ENCODE measurements around the gene SF3B1.

SF3B1 gene

GRCh38 chr2:197368412-197368811, 66.4 kb downstream of the SF3B1 start:
- Histone ChIP-seq H3K79me2 (ENCODE audit: low read length) (no peaks in the 10 kb centered on the region), H3K4me1 (ENCODE audit: low read length) (no peaks in the 10 kb centered on the region), H4K20me1 (ENCODE audit: insufficient read depth, low read length) (no peaks in the 10 kb centered on the region), H3K4me3 (ENCODE audit: low read length) (no peak overlapping the region), H3K36me3 (replicated peaks; ENCODE audit: insufficient read depth, low read length) (no peaks in the 10 kb centered on the region), H3K27ac (ENCODE audit: low read length) (no peak overlapping the region), H3K4me2 (ENCODE audit: low read depth, low read length) (no peak overlapping the region), H2AFZ (ENCODE audit: low read length) (no peak overlapping the region), H3F3A (ENCODE audit: insufficient read depth, low read length) (no peaks in the 10 kb centered on the region), H3K9me3 (replicated peaks; ENCODE audit: insufficient read depth, low read length) (no peaks in the 10 kb centered on the region), H3K27me3 (replicated peaks; ENCODE audit: insufficient read depth, low read length) (no peaks in the 10 kb centered on the region), H3K9ac (ENCODE audit: low read length) (no peak overlapping the region), H3K9me2 (replicated peaks; ENCODE audit: insufficient read depth, low read length) (no peaks in the 10 kb centered on the region)
- TF ChIP-seq EZH2phosphoT487 (IDR thresholded peaks at IDR 0.05; ENCODE audit: low read length): no peak
- TF ChIP-seq, protein P1, sequence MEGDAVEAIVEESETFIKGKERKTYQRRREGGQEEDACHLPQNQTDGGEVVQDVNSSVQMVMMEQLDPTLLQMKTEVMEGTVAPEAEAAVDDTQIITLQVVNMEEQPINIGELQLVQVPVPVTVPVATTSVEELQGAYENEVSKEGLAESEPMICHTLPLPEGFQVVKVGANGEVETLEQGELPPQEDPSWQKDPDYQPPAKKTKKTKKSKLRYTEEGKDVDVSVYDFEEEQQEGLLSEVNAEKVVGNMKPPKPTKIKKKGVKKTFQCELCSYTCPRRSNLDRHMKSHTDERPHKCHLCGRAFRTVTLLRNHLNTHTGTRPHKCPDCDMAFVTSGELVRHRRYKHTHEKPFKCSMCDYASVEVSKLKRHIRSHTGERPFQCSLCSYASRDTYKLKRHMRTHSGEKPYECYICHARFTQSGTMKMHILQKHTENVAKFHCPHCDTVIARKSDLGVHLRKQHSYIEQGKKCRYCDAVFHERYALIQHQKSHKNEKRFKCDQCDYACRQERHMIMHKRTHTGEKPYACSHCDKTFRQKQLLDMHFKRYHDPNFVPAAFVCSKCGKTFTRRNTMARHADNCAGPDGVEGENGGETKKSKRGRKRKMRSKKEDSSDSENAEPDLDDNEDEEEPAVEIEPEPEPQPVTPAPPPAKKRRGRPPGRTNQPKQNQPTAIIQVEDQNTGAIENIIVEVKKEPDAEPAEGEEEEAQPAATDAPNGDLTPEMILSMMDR (IDR thresholded peaks at IDR 0.05; ENCODE audit: low read length): no peak
- TF ChIP-seq EZH2 (optimal IDR thresholded peaks at IDR 0.05; ENCODE audit: low read depth, low read length): no peak
- DNase-seq: no peak

GRCh38 chr2:197363998-197364397, 70.8 kb downstream of the SF3B1 start:
- Histone ChIP-seq H2AFZ (ENCODE audit: low read length) (no peak overlapping the region), H3K4me2 (ENCODE audit: low read depth, low read length) (no peak overlapping the region), H3K9me2 (replicated peaks; ENCODE audit: insufficient read depth, low read length) (no peaks in the 10 kb centered on the region)

GRCh38 chr2:197360744-197361156, 74.1 kb downstream of the SF3B1 start:
- Histone ChIP-seq H3K27me3 (replicated peaks; ENCODE audit: insufficient read depth, low read length) (no peaks in the 10 kb centered on the region), H3K9ac (ENCODE audit: low read length) (no peak overlapping the region), H2AFZ (ENCODE audit: low read length) (no peak overlapping the region), H3K9me3 (replicated peaks; ENCODE audit: insufficient read depth, low read length) (no peaks in the 10 kb centered on the region), H3K4me3 (ENCODE audit: low read length) (no peak overlapping the region), H3K4me1 (ENCODE audit: low read length) (no peaks in the 10 kb centered on the region), H3K27ac (ENCODE audit: low read length) (no peak overlapping the region), H3F3A (ENCODE audit: insufficient read depth, low read length) (0 out of 2 replicates have a peak, but pooled peaks cover 4% of the 10 kb centered on the region), H3K36me3 (replicated peaks; ENCODE audit: insufficient read depth, low read length) (no peaks in the 10 kb centered on the region), H4K20me1 (ENCODE audit: insufficient read depth, low read length) (no peaks in the 10 kb centered on the region), H3K9me2 (replicated peaks; ENCODE audit: insufficient read depth, low read length) (no peaks in the 10 kb centered on the region), H3K79me2 (ENCODE audit: low read length) (no peaks in the 10 kb centered on the region), H3K4me2 (ENCODE audit: low read depth, low read length) (no peak overlapping the region)
- no peak for DNase-seq
- TF ChIP-seq EZH2phosphoT487 (IDR thresholded peaks at IDR 0.05; ENCODE audit: low read length): no peak
- TF ChIP-seq, protein P1 (IDR thresholded peaks at IDR 0.05; ENCODE audit: low read length): no peak
- TF ChIP-seq EZH2 (optimal IDR thresholded peaks at IDR 0.05; ENCODE audit: low read depth, low read length): no peak

More at GRCh38 chr2:197363998-197364397, 70.8 kb downstream of the SF3B1 start:
- Histone ChIP-seq H3K9me3 (replicated peaks; ENCODE audit: insufficient read depth, low read length) (no peaks in the 10 kb centered on the region), H4K20me1 (ENCODE audit: insufficient read depth, low read length) (no peaks in the 10 kb centered on the region), H3K36me3 (replicated peaks; ENCODE audit: insufficient read depth, low read length) (no peaks in the 10 kb centered on the region), H3K27me3 (replicated peaks; ENCODE audit: insufficient read depth, low read length) (no peaks in the 10 kb centered on the region), H3K79me2 (ENCODE audit: low read length) (no peaks in the 10 kb centered on the region), H3K9ac (ENCODE audit: low read length) (no peak overlapping the region), H3K4me3 (ENCODE audit: low read length) (no peak overlapping the region), H3K4me1 (ENCODE audit: low read length) (no peaks in the 10 kb centered on the region), H3K27ac (ENCODE audit: low read length) (no peak overlapping the region), H3F3A (ENCODE audit: insufficient read depth, low read length) (no peaks in the 10 kb centered on the region)
- TF ChIP-seq EZH2phosphoT487 (IDR thresholded peaks at IDR 0.05; ENCODE audit: low read length): no peak
- no peak for TF ChIP-seq EZH2 (optimal IDR thresholded peaks at IDR 0.05; ENCODE audit: low read depth, low read length)
- TF ChIP-seq, protein P1 (IDR thresholded peaks at IDR 0.05; ENCODE audit: low read length): no peak
- no peak for DNase-seq

All from MM.1S (cell line).